Measurements from ENCODE around the gene TPO.
"Not testable (repeated sequence)": the region's sequence is repeated elsewhere in the genome, so short reads cannot be mapped to it uniquely, and the experiment has no call there.

Gene TPO

GRCh38 chr2:1509271-1510065, 96.2 kb downstream of the TPO start:
- no peak for DNase-seq

DNA sequence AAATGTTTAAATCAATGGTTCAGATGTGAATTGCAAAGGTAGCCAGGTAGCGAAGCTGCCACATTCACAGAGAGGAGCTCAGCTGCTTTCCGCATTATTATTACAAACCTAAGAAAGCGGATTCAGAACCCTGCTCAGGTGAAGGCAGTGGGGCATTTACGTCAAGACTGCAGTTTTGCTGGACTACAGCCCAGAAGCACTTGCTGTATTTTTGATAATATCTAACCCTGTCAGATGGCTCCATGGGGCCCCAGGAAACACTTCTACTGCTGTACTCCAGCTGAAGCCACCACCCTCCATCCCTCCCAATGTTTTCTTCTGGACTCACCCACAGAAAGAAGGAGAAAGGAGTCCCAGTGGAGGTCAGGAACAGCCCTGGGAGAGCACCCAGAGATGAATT, 96.9 kb downstream of the TPO start:
- no peak for DNase-seq

GRCh38 chr2:1511455-1511854, 98.2 kb downstream of the TPO start:
- no peak for DNase-seq

GRCh38 chr2:1512321-1513289, 99.3 kb downstream of the TPO start:
- DNase-seq, result no peak

- no peak for DNase-seq
Measured at GRCh38 chr2:1514391-1515072, 101.3 kb downstream of the TPO start.

- DNase-seq, result no peak
Measured at GRCh38 chr2:1515073-1515430, 101.8 kb downstream of the TPO start.

GRCh38 chr2:1515986-1516797, 102.9 kb downstream of the TPO start:
- no peak for DNase-seq

- no peak for DNase-seq
Measured at GRCh38 chr2:1516798-1517060, 103.5 kb downstream of the TPO start.

DNA sequence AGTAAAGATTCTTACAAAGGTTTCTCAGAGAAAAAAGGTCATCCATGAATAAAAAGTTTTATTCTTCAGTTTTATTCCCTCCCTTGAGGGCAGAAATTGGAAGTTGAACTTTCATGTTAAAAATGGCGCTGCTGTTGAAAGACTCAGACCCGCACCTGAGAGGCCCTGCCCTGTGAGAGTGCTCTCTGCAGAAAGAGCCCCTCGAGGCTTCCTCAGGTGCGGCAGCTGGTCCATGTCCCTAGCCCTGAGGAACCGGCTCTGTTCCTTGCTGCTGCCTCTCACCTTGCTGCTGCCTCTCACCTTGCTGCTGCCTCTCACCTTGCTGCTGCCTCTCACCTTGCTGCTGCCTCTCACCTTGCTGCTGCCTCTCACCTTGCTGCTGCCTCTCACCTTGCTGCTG, 104.0 kb downstream of the TPO start:
- not testable (repeated sequence) for DNase-seq

- no peak for DNase-seq
Measured at GRCh38 chr2:1517786-1518185, 104.5 kb downstream of the TPO start.

GRCh38 chr2:1518331-1518803, 105.1 kb downstream of the TPO start:
- DNase-seq, result no peak

DNA sequence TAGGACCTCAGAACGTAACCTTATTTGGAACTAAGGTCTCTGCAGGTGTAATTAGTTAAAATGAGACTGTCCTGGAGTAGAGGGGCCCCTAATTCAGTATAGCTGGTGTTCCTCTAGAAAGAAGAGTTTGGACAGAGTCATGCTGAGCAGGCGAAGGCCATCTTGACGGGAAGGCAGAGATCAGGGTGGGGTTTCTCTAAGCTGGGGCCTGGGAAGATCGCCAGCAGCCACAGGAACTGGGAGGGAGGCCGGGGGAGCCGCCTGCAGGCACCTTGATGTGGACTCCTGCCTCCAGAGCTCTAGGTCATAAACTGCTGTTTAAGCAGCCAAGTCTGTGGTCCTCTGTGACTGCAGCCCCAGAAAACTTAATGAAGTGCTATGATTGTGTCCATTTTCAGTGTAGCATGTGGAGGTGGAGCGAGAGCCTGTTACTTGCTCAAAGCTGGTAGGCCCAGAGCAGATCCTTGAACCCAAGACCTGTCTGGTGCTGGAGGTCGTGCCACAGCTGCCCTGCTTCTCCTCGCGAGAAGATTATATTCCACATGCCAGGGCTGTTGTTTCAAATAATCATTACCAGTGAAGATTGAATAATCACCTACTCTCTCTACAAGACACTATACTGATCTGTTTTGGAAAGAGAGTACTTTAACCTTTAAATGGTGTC, 105.7 kb downstream of the TPO start:
- no peak for DNase-seq

- no peak for DNase-seq
Measured at GRCh38 chr2:1521191-1521877, 108.1 kb downstream of the TPO start.

GRCh38 chr2:1521878-1522830, 108.9 kb downstream of the TPO start:
- DNase-seq, result no peak

- no peak for DNase-seq
Measured at GRCh38 chr2:1527153-1527992, 114.1 kb downstream of the TPO start.

- no peak for DNase-seq
Measured at GRCh38 chr2:1528273-1529064, 115.2 kb downstream of the TPO start.

- no peak for DNase-seq
Measured at GRCh38 chr2:1538663-1539062, 125.4 kb downstream of the TPO start.

GRCh38 chr2:1539441-1539840, 126.2 kb downstream of the TPO start:
- no peak for DNase-seq
